HG03039 (cell line): ENCODE data around the gene DCP2.
"Not testable (repeated sequence)": the region's sequence is repeated elsewhere in the genome, so short reads cannot be mapped to it uniquely, and the experiment has no call there.

Experiments used
- ATAC-seq: cut with Tn5 transposase; IDR thresholded peaks from one replicate; pipeline ENCODE4 v1.9.1; 2021; ENCODE audit warnings: mild to moderate bottlenecking, moderate library complexity; ENCODE audit not compliant: unreplicated experiment

The DCP2 gene

GRCh38 chr5:112976432-112977309, at the start of gene DCP2:
DCP2 (plus strand) TSS chr5:112976798; CDS start chr5:112976934, 136 bp downstream.
- peak; percentile 99 for ATAC-seq

GRCh38 chr5:112929336-112930081, 47.1 kb upstream of the DCP2 start:
- ATAC-seq = peak; percentile 67

GRCh38 chr5:112930082-112930344, 46.6 kb upstream of the DCP2 start:
- peak; percentile 34 for ATAC-seq

- no peak for ATAC-seq
Measured at GRCh38 chr5:112931473-112931872, 45.1 kb upstream of the DCP2 start.

GRCh38 chr5:112933105-112933504, 43.5 kb upstream of the DCP2 start:
- no peak for ATAC-seq

GRCh38 chr5:112933651-112934365, 42.8 kb upstream of the DCP2 start:
- no peak for ATAC-seq

- no peak for ATAC-seq
Measured at GRCh38 chr5:112934366-112934663, 42.3 kb upstream of the DCP2 start.

- ATAC-seq = no peak
Measured at GRCh38 chr5:112935675-112936074, 40.9 kb upstream of the DCP2 start.

GRCh38 chr5:112938286-112938685, 38.3 kb upstream of the DCP2 start:
- no peak for ATAC-seq

GRCh38 chr5:112940670-112941069, 35.9 kb upstream of the DCP2 start:
- ATAC-seq = no peak

GRCh38 chr5:112948458-112948857, 28.1 kb upstream of the DCP2 start:
- ATAC-seq = no peak

- ATAC-seq = peak; percentile 76
Measured at GRCh38 chr5:112951124-112951702, 25.4 kb upstream of the DCP2 start.

GRCh38 chr5:112956606-112957005, 20.0 kb upstream of the DCP2 start:
- ATAC-seq = no peak

GRCh38 chr5:112957036-112957808, 19.4 kb upstream of the DCP2 start:
- ATAC-seq = no peak

GRCh38 chr5:112958093-112959088, 18.2 kb upstream of the DCP2 start:
- peak; percentile 85 for ATAC-seq

- not testable (repeated sequence) for ATAC-seq
Measured at GRCh38 chr5:112959872-112960271, 16.7 kb upstream of the DCP2 start.

GRCh38 chr5:112960315-112960714, 16.3 kb upstream of the DCP2 start:
- no peak for ATAC-seq

GRCh38 chr5:112960863-112961504, 15.6 kb upstream of the DCP2 start:
- ATAC-seq = no peak

GRCh38 chr5:112963374-112963733, 13.2 kb upstream of the DCP2 start:
- ATAC-seq = not testable (repeated sequence)
